ENCODE data around the gene RPS19BP1.

DNA sequence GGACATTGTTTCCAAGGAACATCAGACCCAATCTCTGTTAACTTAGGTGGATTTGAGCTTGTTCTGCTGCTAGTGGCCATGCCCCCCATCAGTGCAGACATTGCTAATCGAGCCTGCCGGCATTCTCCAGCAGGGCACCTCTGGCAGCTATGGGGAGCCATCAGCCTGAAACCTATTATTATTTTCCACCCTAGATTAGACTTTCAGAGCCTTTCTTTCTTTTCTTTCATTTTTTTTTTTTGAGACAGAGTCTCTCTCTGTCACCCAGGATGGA is 42.9 kb upstream of the RPS19BP1 start:
- TF ChIP-seq EP300 (IDR thresholded peaks at IDR 0.05) (no peak), POLR2A (IDR thresholded peaks at IDR 0.05) (no peak), POLR2AphosphoS5 (IDR thresholded peaks at IDR 0.05) (no peak)
- TF ChIP-seq, protein P1, sequence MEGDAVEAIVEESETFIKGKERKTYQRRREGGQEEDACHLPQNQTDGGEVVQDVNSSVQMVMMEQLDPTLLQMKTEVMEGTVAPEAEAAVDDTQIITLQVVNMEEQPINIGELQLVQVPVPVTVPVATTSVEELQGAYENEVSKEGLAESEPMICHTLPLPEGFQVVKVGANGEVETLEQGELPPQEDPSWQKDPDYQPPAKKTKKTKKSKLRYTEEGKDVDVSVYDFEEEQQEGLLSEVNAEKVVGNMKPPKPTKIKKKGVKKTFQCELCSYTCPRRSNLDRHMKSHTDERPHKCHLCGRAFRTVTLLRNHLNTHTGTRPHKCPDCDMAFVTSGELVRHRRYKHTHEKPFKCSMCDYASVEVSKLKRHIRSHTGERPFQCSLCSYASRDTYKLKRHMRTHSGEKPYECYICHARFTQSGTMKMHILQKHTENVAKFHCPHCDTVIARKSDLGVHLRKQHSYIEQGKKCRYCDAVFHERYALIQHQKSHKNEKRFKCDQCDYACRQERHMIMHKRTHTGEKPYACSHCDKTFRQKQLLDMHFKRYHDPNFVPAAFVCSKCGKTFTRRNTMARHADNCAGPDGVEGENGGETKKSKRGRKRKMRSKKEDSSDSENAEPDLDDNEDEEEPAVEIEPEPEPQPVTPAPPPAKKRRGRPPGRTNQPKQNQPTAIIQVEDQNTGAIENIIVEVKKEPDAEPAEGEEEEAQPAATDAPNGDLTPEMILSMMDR (IDR thresholded peaks at IDR 0.05), result no peak
